Suppressor macrophage (primary cell): ENCODE results near the gene WDR7.

ENCODE experiments used
- DNase-seq, 4 experiments: peaks; one replicate each; pipeline ENCODE4 v3.0.0-alpha.2; 2020 to 2022

WDR7 gene

GRCh38 chr18:56807901-56808300 lies 156.7 kb downstream of the WDR7 start:
- DNase-seq = no peak

GRCh38 chr18:56812674-56813073 lies 161.5 kb downstream of the WDR7 start:
- no peak for DNase-seq

GRCh38 chr18:56815926-56816325 lies 164.8 kb downstream of the WDR7 start:
- DNase-seq = no peak

GRCh38 chr18:56823986-56824565 lies 172.9 kb downstream of the WDR7 start:
- peak in 3 of 4 experiments; percentile 2 to 37 (median 34) for DNase-seq

GRCh38 chr18:56825321-56825720 lies 174.2 kb downstream of the WDR7 start:
- peak; percentile 40 to 81 (median 64) for DNase-seq

GRCh38 chr18:56825878-56826277 lies 174.7 kb downstream of the WDR7 start:
- peak; percentile 32 to 68 (median 60) for DNase-seq

GRCh38 chr18:56831988-56832387 lies 180.8 kb downstream of the WDR7 start:
- DNase-seq = no peak

- no peak for DNase-seq
Observed at GRCh38 chr18:56835331-56835730, 184.2 kb downstream of the WDR7 start.

- DNase-seq = no peak
Observed at GRCh38 chr18:56836173-56836572, 185.0 kb downstream of the WDR7 start.

- no peak for DNase-seq
Observed at GRCh38 chr18:56841836-56842235, 190.7 kb downstream of the WDR7 start.

GRCh38 chr18:56843241-56843640 lies 192.1 kb downstream of the WDR7 start:
- peak in 1 of 4 experiments; percentile 4 for DNase-seq

GRCh38 chr18:56844556-56844955 lies 193.4 kb downstream of the WDR7 start:
- peak in 1 of 4 experiments; percentile 8 for DNase-seq

GRCh38 chr18:56851774-56852173 lies 200.6 kb downstream of the WDR7 start:
- peak; percentile 37 to 77 (median 56) for DNase-seq

GRCh38 chr18:56853961-56854360 lies 202.8 kb downstream of the WDR7 start:
- DNase-seq = no peak

- no peak for DNase-seq
Observed at GRCh38 chr18:56861244-56861643, 210.1 kb downstream of the WDR7 start.

GRCh38 chr18:56869189-56869777 lies 218.1 kb downstream of the WDR7 start:
- peak; percentile 52 to 89 (median 76) for DNase-seq

- DNase-seq = no peak
Observed at GRCh38 chr18:56870982-56871381, 219.8 kb downstream of the WDR7 start.

GRCh38 chr18:56872140-56872539 lies 221.0 kb downstream of the WDR7 start:
- DNase-seq = no peak

GRCh38 chr18:56873441-56874140 lies 222.4 kb downstream of the WDR7 start:
- peak in 3 of 4 experiments; percentile 15 to 37 (median 33) for DNase-seq

- no peak for DNase-seq
Observed at GRCh38 chr18:56878711-56879110, 227.6 kb downstream of the WDR7 start.

- no peak for DNase-seq
Observed at GRCh38 chr18:56884511-56884910, 233.4 kb downstream of the WDR7 start.

- no peak for DNase-seq
Observed at GRCh38 chr18:56888978-56889377, 237.8 kb downstream of the WDR7 start.

GRCh38 chr18:56889621-56890020 lies 238.5 kb downstream of the WDR7 start:
- DNase-seq = no peak

GRCh38 chr18:56890632-56891031 lies 239.5 kb downstream of the WDR7 start:
- no peak for DNase-seq
